Activated naive CD8-positive, alpha-beta T cell (primary cell): Measurements from ENCODE around the gene DLGAP4.

Source experiments
- H3K27ac Mint-ChIP-seq: one replicate; pipeline ENCODE4 v1.8.0; 2021; ENCODE audit warnings: mixed read lengths
- H3K27me3 Mint-ChIP-seq: one replicate; pipeline ENCODE4 v1.8.0; 2021; ENCODE audit warnings: mixed read lengths
- H3K36me3 Mint-ChIP-seq: one replicate; pipeline ENCODE4 v1.8.0; 2021; ENCODE audit warnings: mixed read lengths
- H3K4me1 Mint-ChIP-seq: one replicate; pipeline ENCODE4 v1.8.0; 2021; ENCODE audit warnings: low read depth, mixed read lengths
- H3K4me3 Mint-ChIP-seq: one replicate; pipeline ENCODE4 v1.8.0; 2021; ENCODE audit warnings: mild to moderate bottlenecking, mixed read lengths
- H3K9me3 Mint-ChIP-seq: one replicate; pipeline ENCODE4 v1.8.0; 2021; ENCODE audit warnings: low read depth, mixed read lengths

The DLGAP4 gene

DNA sequence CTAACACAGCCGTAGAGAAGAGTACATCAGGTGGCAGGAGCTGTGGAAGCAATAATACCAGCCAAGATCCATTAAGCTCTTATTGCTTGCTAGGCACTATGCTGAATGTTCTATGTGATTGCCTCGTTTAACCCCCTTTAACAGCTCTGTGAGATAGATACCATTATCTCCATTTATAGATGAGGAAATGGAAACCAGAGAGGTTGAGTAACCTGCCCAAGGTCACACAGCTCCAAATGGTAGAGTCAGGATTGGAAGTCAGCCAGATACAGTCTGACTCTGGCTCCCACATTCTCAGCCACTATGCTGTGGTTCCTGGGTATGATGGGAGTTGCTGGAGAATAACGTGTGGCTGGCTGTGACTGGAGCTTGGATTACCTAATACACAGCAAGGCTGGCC is 92.4 kb downstream of the DLGAP4 start:
- peaks cover 19% of the 10 kb centered on the region for H3K27me3 Mint-ChIP-seq
- no peaks in the 10 kb centered on the region for H3K4me1 Mint-ChIP-seq
- no peak overlapping the region for H3K27ac Mint-ChIP-seq
- H3K36me3 Mint-ChIP-seq: no peaks in the 10 kb centered on the region
- H3K4me3 Mint-ChIP-seq: no peak overlapping the region
- H3K9me3 Mint-ChIP-seq: no peaks in the 10 kb centered on the region

GRCh38 chr20:36399147-36399968 is 93.2 kb downstream of the DLGAP4 start:
- H3K27ac Mint-ChIP-seq: no peak overlapping the region
- H3K4me3 Mint-ChIP-seq: no peak overlapping the region
- no peaks in the 10 kb centered on the region for H3K4me1 Mint-ChIP-seq
- H3K27me3 Mint-ChIP-seq: peaks cover 19% of the 10 kb centered on the region
- no peaks in the 10 kb centered on the region for H3K9me3 Mint-ChIP-seq
- no peaks in the 10 kb centered on the region for H3K36me3 Mint-ChIP-seq

DNA sequence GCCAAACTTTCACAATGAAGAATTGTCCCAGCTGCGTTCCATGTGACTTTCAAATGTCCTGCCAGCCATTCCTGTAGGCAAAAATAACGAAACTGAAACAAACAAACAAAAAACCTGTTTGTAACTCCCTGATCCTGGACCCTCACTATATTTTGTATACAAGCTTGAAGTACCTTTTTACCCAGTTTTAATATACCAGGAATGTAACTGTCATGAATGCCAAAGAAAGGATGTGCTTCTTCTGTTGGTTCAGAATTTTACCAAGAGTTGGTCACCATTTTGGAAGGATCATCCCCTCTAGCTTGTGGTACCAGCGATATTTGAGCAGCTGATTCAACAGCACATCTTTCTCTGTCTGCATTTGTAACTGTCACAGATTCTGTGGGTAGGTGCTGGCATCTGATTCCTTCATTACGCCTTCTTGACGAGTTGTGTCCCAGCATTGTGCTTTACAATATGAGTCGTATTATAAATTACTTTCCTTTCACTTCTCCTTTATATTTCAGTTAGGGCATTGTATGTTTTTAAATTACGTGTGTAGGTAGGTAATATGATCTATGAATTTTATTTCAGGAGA is 93.9 kb downstream of the DLGAP4 start:
- no peak overlapping the region for H3K27ac Mint-ChIP-seq
- H3K27me3 Mint-ChIP-seq: peaks cover 22% of the 10 kb centered on the region

GRCh38 chr20:36400909-36401735 is 95.0 kb downstream of the DLGAP4 start:
- Mint-ChIP-seq H3K4me3 (no peak overlapping the region), H3K4me1 (no peaks in the 10 kb centered on the region), H3K36me3 (no peaks in the 10 kb centered on the region), H3K27me3 (peaks cover 22% of the 10 kb centered on the region), H3K9me3 (no peaks in the 10 kb centered on the region), H3K27ac (no peak overlapping the region)

More for the DNA sequence above, 93.9 kb downstream of the DLGAP4 start:
- H3K4me1 Mint-ChIP-seq: no peaks in the 10 kb centered on the region
- no peak overlapping the region for H3K4me3 Mint-ChIP-seq
- no peaks in the 10 kb centered on the region for H3K36me3 Mint-ChIP-seq
- no peaks in the 10 kb centered on the region for H3K9me3 Mint-ChIP-seq

DNA sequence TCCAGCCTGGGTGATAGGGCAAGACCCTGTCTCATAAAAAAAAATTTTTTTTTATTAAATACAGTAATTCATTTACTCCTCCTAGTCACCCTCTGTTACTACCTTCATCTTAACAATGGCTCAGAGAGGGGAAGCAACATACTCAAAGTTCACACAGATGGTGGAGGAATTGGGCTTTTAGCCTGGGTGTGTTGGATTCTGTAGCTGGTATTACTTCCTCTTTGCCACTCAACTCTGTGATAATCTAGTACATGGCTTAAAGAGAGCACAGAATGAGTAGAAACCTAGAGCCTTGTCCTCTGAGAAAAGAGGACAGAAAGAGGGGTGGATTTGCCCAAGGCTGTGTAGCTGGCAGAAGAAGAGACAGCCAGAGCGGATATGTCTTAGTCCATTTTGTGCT is 96.6 kb downstream of the DLGAP4 start:
- Mint-ChIP-seq H3K4me3 (no peak overlapping the region), H3K4me1 (no peaks in the 10 kb centered on the region), H3K36me3 (no peaks in the 10 kb centered on the region), H3K27me3 (peaks cover 22% of the 10 kb centered on the region), H3K27ac (no peak overlapping the region), H3K9me3 (no peaks in the 10 kb centered on the region)

DNA sequence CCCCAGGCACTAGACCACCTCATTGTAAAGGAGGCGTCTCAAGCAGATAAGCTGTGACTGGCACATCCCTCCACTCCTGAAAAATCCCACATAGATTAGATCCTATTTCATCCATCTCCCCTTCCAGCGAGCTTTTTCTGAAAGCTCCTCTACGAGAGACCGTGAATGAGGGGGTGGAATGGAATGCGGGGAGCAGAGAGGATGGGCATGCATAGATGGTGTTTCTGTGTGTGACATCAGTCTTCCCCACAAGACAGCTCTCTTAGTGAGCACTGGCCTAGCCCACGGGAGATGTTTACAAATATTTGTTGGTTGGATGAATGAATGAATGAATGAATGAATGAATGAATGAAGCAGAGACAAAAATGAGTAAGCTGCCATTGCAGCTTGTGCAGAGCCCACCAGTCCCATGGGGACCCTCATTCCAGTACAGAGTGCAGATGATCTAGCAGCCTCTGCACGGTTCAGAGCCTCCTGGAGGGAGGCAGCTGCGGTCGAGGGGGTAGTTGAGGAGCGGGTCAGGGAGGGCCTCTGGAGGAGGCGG is 98.4 kb downstream of the DLGAP4 start:
- H3K36me3 Mint-ChIP-seq: no peaks in the 10 kb centered on the region
- peaks cover 19% of the 10 kb centered on the region for H3K27me3 Mint-ChIP-seq
- no peak overlapping the region for H3K27ac Mint-ChIP-seq

DNA sequence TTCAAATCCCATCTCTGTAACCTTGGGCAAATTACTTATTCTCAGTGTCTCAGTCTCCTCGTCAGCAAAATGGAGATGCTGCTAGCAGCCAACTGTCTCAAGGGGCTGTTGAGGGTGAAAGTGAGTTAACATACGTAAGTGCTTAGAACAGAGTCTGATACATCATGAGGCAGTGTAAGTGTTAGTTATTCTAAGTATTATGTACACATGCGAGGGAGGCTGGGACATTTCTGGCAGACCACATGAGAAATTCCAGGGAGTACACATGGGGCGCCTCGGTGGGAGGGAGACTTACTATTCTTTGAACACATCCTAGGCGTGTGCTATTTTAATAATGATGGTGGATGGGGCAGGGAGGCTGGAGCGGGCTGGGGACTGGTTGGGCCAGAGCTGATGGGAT is 99.1 kb downstream of the DLGAP4 start:
- Mint-ChIP-seq H3K27me3 (peaks cover 19% of the 10 kb centered on the region), H3K4me3 (no peak overlapping the region), H3K36me3 (no peaks in the 10 kb centered on the region), H3K4me1 (no peaks in the 10 kb centered on the region), H3K27ac (no peak overlapping the region), H3K9me3 (no peaks in the 10 kb centered on the region)

More for the DNA sequence above, 98.4 kb downstream of the DLGAP4 start:
- no peaks in the 10 kb centered on the region for H3K4me1 Mint-ChIP-seq
- no peaks in the 10 kb centered on the region for H3K9me3 Mint-ChIP-seq
- no peak overlapping the region for H3K4me3 Mint-ChIP-seq

DNA sequence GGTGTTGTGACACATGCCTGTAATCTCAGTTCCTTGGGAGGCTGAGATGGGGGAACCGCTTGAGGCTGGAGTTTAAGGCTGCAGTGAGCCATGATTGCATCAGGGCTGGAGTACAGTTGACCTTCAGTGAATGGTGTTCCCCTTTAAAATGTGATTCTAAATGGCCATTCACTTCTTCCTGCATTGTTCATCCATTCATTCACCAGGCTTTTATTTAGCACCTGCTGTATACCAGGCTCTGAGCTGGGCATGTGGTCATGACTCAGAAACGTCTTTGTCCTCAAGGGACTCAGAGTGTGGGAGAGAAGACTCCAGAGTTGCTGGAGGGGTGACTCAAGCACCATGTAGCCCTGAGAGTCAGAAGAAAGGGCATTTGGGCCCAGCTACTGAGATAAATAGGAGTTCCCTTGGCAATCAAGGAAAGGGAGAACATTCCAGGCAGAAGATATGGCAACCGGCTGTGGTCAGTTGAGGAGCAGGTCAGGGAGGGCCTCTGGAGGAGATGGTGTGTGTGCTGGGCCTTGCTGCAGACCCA is 101.1 kb downstream of the DLGAP4 start:
- Mint-ChIP-seq H3K4me3 (no peak overlapping the region), H3K36me3 (no peaks in the 10 kb centered on the region), H3K9me3 (no peaks in the 10 kb centered on the region), H3K27ac (no peak overlapping the region), H3K27me3 (peaks cover 9% of the 10 kb centered on the region), H3K4me1 (no peaks in the 10 kb centered on the region)

DNA sequence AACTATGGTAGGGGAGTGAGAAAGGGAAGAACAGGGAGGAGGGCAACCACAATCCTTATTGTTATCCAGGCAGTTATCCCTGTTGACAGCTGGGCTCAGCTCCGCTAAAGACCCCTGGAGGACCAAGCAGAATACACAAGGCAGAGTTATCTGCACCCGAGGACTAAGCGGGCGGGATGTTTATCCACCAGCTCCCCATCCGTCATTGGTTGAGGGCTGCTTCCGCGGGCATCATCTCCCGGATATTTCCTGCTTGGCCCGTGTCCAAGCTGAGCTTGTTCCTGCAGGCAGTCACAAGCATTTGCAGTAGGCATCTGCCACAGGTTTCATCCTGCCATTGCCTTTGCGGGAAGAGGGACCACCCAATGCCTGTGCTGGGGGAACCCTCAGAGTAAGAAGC is 102.1 kb downstream of the DLGAP4 start:
- peaks cover 5% of the 10 kb centered on the region for H3K27me3 Mint-ChIP-seq
- no peak overlapping the region for H3K27ac Mint-ChIP-seq

DNA sequence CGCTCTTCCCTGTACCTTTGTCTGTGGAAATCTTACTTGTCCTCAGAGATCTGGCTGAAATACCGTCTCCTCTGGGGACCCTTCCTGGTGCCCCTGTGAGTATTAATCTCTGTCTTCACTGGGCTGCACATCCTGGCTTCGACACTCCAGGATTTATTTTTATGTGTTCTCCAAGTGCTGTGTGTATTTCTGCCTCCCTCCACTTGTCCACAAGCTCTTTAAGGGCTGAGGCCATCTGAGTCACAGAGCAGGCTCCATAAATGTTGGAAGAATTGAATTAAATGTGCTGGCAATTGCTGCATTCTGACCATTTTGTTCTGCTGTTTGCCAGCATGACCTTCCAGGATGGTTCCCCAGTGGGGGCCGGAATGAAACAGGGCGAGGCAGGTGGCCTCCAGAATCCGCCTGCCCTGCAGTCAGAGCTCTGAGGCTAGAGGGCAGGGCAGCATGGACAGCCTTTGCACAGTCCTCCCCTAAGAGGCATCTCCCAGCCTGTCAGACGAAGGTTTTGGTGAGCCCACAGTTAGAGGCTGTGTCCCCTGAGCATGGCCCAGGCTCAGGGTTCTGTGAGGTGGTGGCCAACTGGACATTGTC is 105.8 kb downstream of the DLGAP4 start:
- Mint-ChIP-seq H3K36me3 (no peaks in the 10 kb centered on the region), H3K4me3 (no peak overlapping the region), H3K27me3 (peaks cover 1% of the 10 kb centered on the region), H3K9me3 (no peaks in the 10 kb centered on the region), H3K4me1 (no peaks in the 10 kb centered on the region), H3K27ac (no peak overlapping the region)

More for the DNA sequence above, 102.1 kb downstream of the DLGAP4 start:
- H3K4me3 Mint-ChIP-seq: no peak overlapping the region
- no peaks in the 10 kb centered on the region for H3K9me3 Mint-ChIP-seq
- no peaks in the 10 kb centered on the region for H3K4me1 Mint-ChIP-seq
- H3K36me3 Mint-ChIP-seq: no peaks in the 10 kb centered on the region

DNA sequence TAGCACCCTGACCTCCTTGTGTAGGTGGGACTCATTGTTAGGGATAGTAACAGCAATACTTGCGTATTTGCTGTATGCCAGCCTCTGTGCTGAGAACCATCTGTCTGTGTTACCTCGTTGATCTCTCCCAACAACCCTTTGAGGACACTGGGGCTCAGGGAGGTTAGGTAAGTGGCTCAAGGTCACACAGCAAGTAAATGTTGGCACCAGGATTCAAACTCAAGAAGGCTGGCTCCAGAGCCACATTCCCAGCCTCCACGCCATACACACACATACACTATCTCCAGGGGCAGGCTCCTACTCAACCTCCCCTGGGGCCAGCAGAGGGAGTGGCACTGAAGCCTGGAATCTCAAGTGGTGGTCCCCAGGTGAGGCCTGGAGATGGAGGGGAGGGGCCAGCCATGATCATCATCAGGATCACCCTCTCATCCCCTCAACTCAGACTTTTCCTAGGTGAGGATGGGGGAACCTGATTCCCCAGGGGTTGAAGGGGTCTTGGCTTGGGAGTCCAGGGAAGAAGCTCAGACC is 109.4 kb downstream of the DLGAP4 start:
- Mint-ChIP-seq H3K27me3 (peaks cover 4% of the 10 kb centered on the region), H3K4me3 (no peak overlapping the region), H3K9me3 (no peaks in the 10 kb centered on the region), H3K27ac (no peak overlapping the region), H3K36me3 (no peaks in the 10 kb centered on the region), H3K4me1 (no peaks in the 10 kb centered on the region)

GRCh38 chr20:36418711-36419110 is 112.6 kb downstream of the DLGAP4 start:
- H3K27ac Mint-ChIP-seq: no peak overlapping the region
- H3K27me3 Mint-ChIP-seq: peaks cover 4% of the 10 kb centered on the region
- no peaks in the 10 kb centered on the region for H3K36me3 Mint-ChIP-seq

GRCh38 chr20:36421641-36422040 is 115.5 kb downstream of the DLGAP4 start:
- no peaks in the 10 kb centered on the region for H3K9me3 Mint-ChIP-seq
- H3K36me3 Mint-ChIP-seq: no peaks in the 10 kb centered on the region
- no peaks in the 10 kb centered on the region for H3K4me1 Mint-ChIP-seq
- H3K4me3 Mint-ChIP-seq: no peak overlapping the region
- peaks cover 4% of the 10 kb centered on the region for H3K27me3 Mint-ChIP-seq
- no peak overlapping the region for H3K27ac Mint-ChIP-seq

More at GRCh38 chr20:36418711-36419110, 112.6 kb downstream of the DLGAP4 start:
- no peak overlapping the region for H3K4me3 Mint-ChIP-seq
- H3K4me1 Mint-ChIP-seq: no peaks in the 10 kb centered on the region
- H3K9me3 Mint-ChIP-seq: no peaks in the 10 kb centered on the region

GRCh38 chr20:36424314-36424713 is 118.2 kb downstream of the DLGAP4 start:
- H3K4me1 Mint-ChIP-seq: no peaks in the 10 kb centered on the region

More at GRCh38 chr20:36424314-36424713, 118.2 kb downstream of the DLGAP4 start:
- Mint-ChIP-seq H3K27ac (no peak overlapping the region), H3K9me3 (no peaks in the 10 kb centered on the region), H3K36me3 (no peaks in the 10 kb centered on the region), H3K27me3 (peaks cover 4% of the 10 kb centered on the region), H3K4me3 (no peak overlapping the region)
